HTR-8/SVneo (cell line): ENCODE measurements around the gene NIPAL3.

Experiments
- DNase-seq: peaks from one replicate; pipeline ENCODE4 v3.0.0; 2011; ENCODE audit warnings: low spot score, mixed read lengths; ENCODE audit not compliant: insufficient read length
- FAIRE-seq: peaks from 2 replicates; lab custom pipeline; 2011; peaks lifted over from hg19 to GRCh38; lab: Jason Lieb, UNC

NIPAL3 gene

GRCh38 chr1:24415334-24415909 is at the start of gene NIPAL3:
Gene NIPAL3, plus strand, starts transcription at chr1:24415802. Its CDS starts 3,746 bp downstream, at chr1:24419548.
- DNase-seq (peak; percentile 90), FAIRE-seq (peak; percentile 58)

DNA sequence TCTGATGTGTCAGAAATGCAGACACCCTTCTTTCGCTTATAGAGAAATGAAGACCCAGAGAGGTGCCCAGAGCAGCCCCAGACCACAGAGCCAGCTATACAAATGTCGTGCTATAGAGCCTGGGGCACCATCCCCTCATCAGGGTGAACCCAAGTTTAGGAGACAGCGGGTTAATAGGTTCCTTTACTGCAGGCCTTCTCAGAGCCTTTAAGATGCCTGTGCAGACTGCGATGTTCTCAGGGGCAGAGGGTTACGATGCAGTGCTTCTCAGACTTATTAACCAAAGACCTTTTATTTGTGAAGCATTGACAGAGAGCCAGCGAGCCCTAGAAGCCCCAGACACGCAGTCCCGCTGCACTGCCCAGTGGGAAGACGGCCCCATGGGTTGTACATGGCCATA is 48.9 kb upstream of the NIPAL3 start:
- FAIRE-seq = no peak
- no peak for DNase-seq

- FAIRE-seq = no peak
- no peak for DNase-seq
Measured at GRCh38 chr1:24369199-24369598, 46.4 kb upstream of the NIPAL3 start.

DNA sequence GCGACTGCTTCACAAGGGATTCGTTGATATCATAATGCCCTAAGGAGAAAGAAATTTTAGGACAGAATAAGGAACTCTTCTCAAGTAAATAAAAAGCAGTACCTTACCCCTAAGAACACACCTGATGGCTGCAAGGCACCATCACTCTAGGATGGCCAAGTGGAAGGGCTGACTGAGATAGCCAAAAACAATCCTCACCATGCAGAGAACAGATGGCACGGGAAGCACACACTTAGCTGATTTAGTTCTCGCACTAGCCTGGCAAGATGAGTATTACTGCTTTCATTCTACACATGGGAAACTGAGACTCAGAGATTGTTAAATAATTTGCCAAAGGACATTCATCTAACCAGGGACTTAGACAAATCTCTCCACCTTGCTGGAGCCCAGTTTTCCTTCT is 45.8 kb upstream of the NIPAL3 start:
- DNase-seq = no peak
- no peak for FAIRE-seq

DNA sequence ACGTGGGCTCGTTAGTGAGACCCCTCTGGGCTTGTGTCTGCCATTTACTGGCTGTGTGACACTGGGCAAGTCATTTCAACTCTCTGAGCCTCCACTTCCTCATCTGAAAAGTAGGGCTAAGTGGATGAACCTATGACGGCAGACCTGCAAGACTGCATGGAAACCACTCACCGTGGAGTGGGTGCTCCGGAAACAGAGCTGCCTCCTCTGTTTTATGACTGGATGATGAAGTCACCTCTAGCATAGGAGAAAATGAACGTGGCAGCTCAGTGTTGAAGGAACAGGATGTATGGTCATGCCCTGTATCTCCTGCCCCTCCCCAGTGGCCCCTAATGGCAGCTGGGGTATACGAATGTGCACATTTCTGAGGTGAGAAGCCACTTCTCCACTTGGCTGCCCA is 42.6 kb upstream of the NIPAL3 start:
- FAIRE-seq = no peak
- no peak for DNase-seq

DNA sequence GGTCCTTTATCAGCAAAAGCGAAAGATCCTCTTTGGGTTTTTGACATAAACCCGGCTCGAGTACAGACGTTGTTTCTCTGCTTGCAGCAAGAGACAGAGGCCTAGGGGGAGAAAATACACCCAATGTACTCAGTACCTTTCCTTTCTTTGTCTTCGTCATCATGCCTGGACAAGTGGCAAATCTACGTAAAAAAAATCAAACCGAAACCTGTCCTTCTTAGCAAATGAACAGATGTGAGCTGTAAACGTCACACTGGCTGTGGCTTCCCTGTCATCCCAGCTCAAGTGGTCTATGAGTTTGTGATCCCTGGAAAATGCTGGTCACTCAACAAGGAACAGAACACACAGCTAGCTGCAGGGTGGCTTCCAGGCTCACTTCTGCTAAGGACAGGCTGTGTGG is 41.9 kb upstream of the NIPAL3 start:
- FAIRE-seq (no peak), DNase-seq (no peak)

GRCh38 chr1:24374891-24375786 is 40.5 kb upstream of the NIPAL3 start:
- DNase-seq = no peak
- FAIRE-seq = no peak

GRCh38 chr1:24379733-24380315 is 35.8 kb upstream of the NIPAL3 start:
- FAIRE-seq (no peak), DNase-seq (no peak)

DNA sequence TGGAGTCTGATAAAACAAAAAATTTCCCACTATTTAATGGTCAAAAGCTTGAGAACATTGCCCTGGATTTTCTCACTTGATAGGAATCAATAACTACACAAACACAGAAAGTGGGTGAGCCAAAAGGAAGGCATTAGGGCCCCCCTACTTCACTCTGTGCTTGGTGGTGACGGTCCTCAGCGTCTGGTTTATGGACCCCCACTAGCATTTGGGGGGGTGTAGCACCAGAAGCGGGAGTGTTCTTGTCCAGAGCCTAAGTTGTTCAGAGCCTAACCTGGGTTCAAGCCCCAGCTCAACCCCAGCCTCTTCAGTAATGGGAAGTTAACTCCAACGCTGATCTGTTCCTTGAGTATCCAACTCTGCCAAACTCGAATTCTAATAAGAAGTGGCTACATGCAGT is 35.1 kb upstream of the NIPAL3 start:
- no peak for DNase-seq
- FAIRE-seq = no peak

GRCh38 chr1:24381256-24381655 is 34.3 kb upstream of the NIPAL3 start:
- DNase-seq (no peak), FAIRE-seq (no peak)

- no peak for DNase-seq
- FAIRE-seq = no peak
Measured at GRCh38 chr1:24382165-24382577, 33.4 kb upstream of the NIPAL3 start.

- FAIRE-seq (no peak), DNase-seq (no peak)
Measured at GRCh38 chr1:24383381-24383940, 32.1 kb upstream of the NIPAL3 start.

- no peak for FAIRE-seq
- DNase-seq = no peak
Measured at GRCh38 chr1:24384251-24385090, 31.1 kb upstream of the NIPAL3 start.

- DNase-seq = no peak
Measured at GRCh38 chr1:24385160-24385940, 30.3 kb upstream of the NIPAL3 start.

GRCh38 chr1:24386241-24386640 is 29.4 kb upstream of the NIPAL3 start:
- DNase-seq = no peak
- FAIRE-seq = no peak

More at GRCh38 chr1:24385160-24385940, 30.3 kb upstream of the NIPAL3 start:
- FAIRE-seq = no peak

- no peak for DNase-seq
- FAIRE-seq = no peak
Measured at GRCh38 chr1:24386931-24387330, 28.7 kb upstream of the NIPAL3 start.

DNA sequence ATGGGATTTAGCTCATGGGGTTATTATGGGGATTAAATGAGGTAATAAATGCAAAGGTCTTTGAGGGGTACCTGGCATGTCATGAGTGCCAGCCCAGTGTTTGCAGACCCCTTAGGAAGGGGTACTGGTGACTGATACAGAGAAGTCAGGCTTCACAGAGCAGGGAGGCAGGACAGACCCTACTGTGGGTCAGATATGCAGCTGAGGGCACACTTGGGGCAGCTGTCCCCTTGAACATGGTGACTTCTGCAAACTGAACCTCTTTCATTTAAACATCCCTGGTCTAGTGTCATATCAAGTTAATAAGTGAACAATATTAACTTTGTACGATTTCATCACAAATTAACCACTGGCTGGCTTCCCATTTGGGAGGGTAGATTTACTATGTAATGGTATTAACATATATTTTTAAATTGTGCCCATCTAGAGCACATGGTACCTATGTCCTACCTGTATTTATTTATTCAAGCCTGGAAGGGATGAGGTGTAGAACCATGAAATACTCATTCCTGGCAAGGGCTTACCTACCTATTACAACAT is 27.9 kb upstream of the NIPAL3 start:
- DNase-seq = no peak
- no peak for FAIRE-seq

DNA sequence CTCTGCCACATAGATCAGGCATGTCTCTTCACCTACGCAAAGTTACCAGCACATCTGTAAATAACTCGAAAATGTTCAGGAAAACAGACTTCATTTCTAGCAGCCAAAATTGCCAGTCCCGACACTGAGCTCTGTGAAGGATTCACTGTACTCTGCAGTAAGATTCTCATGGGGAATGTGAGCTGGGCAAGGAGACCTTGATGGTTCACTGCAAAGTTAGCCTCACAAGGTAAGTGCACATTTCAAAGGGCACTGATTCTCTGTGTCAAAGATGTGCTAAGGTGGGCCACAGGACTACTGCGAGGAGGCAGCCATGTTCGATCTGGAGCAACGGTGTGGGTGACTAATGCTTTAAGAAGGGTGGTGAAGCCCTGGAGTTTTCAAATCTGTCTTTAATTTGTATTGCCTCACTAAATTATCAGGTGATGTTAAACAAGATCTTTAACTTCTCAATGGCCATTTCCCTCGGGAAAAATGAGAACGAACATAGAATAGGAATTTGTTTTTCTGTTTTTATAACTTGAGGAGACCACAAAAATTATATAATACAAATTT is 27.2 kb upstream of the NIPAL3 start:
- DNase-seq (no peak), FAIRE-seq (no peak)

GRCh38 chr1:24389231-24389678 is 26.3 kb upstream of the NIPAL3 start:
- FAIRE-seq = no peak
- DNase-seq = no peak
